GM19240 (cell line): ENCODE measurements around the gene SLC25A27.

Experiments used
- DNase-seq: peaks from one replicate; pipeline ENCODE4 v3.0.0; 2011; ENCODE audit warnings: low spot score; ENCODE audit not compliant: insufficient read length

The SLC25A27 gene

DNA sequence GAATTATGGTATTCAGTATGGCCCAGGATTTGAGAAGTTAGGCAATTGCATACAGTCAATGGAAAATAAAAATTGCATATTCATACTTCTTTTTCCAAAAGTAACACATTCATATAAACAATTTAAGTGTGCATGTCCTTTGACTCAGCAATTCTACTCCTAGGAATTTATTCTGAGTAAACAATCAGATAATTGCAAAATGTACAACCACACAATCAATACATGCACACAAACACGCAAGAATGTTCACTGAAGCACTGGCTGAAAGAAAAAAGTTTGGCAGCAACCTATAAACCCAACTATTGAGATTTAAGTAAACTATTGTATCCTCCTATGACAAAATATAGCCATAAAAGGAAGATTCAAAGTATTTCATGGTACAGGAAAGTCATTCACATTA lies 1.8 kb upstream of the SLC25A27 start:
- DNase-seq: no peak

DNA sequence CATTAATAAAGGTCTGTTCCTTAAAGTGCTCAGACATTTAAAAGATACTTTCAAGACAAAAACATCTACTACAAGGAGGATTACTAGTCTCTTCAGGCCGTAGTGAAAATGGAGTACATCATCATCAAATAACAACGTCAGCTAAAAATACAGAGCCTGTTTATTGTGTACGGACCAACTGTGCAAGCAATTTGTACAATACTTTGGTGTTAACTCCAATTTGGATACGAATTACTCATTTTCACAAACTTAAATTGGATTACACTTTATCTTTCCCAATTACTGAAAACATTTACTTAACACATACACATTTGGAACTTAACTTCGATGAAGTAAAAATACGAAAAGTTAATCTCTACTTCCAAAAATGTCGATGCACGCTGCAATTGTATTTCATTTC lies 959 bp upstream of the SLC25A27 start:
- DNase-seq: no peak

DNA sequence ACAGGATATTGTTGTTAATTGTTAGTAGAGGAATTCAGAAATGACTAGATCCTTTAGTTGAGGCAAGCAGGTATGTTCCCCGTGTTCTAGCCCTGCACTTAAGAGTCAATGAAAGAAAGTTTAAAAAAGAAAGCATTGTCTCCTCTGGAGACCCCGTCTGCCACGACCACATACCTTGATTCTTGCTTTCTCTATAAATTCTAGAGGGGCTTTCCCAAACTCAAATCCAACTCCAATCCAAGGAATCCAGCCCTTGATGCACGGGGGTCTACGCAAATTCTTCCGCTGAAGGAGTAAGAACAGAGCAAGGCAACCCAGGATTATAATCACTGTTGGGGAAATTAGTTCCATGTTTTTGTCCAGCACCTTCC lies 558 bp upstream of the SLC25A27 start:
- DNase-seq: no peak

DNA sequence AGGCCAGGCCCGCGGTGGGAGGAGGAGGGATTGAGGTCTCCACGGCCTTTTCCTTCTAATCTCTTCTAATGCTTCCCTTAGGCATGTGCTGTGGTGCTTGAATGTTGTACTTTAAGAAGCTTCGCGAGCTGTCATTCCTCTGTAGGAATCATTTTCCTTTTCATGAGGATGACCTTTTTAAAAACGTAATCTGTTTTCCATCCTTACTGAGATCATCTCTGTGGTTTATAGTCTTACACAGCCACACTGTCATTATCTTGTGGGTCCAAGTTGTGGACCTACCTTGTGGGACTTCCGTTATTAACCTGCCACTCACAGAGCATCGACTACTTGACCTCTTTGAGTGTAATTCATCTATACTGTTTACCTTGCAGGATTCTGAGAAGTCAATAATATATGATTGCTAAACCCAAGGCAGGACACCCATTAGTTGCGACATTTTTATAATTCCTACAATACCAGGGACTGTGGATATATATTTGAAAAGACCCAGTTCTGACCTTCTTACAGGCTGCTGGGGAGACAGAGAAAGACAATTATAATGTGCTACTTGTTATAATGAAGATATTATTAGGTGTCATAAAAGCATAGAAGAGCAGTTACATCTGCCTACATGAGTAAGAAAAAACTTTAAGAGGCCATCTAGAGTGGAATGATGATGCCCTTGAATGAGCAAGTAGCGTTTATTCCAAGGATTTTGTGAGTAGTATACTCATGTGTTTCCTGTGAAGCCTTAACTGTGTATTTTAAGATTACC lies 842 bp downstream of the SLC25A27 start:
- DNase-seq: no peak

DNA sequence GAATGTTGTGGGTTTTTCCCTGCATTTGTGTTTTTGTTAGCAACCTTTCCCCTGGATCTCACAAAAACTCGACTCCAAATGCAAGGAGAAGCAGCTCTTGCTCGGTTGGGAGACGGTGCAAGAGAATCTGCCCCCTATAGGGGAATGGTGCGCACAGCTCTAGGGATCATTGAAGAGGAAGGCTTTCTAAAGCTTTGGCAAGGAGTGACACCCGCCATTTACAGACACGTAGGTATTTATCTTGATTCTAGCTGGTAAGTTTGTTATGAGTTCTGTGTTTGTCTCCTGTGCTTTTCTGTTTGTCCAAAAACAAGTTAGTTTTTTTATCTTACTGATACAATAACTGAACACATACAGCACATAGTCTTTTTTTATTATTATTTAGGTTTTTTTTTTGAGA lies 3.0 kb downstream of the SLC25A27 start:
- DNase-seq: no peak

DNA sequence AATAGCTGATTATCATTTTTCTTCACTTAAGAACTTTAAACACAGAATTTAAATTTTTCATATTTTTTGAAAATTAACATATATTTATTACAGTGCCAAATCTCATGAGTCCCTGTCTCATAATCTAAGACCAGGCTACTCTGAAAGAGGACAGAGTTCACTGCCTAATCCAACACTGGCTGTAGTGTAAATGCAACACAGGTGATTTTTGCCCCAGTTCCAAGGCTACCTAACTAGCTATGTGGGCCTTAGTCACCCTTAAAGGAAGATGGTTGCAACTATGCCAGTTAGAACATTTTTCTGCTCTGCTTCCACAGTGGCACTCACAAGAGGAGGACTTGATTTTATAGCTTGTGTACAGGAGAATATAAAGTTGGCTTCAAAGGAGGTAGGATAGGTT lies 4.9 kb downstream of the SLC25A27 start:
- no peak for DNase-seq

DNA sequence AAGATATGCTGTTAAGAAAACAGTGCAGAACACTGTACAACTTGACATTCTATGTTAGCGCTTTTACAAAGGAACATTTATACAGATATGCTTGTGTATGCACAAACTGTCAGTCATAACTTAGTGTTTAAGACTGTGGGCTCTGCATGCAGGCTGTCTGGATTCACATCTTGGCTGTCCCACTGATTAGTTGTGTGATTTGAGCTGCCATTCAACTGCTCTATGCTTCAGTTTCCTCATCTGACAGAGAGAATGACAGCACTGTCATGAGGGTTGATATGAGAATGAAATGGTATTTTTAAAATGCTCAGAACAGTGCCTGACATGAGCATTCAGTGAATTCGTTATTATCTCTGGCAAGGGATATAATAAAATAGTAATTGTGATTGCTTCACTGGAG lies 8.7 kb downstream of the SLC25A27 start:
- DNase-seq: no peak

DNA sequence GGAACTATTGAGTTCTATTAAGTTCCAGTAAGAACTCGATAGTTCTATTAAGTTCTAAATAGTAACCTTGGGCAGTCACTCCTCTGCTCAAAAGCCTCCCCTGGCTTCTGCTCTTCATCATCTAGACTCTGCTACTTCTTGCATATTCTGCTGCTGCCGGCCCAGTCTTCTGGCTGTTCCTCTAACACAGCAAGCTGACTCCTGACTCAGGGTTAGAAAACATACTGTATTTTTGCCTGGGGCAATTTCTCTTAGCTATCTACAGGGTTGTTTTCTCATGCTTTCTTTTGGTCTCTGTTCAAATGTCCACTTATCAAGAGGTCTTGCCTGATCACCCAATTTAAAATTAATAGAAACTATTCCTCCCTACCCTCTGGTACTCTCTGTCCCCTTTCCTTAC lies 14.6 kb downstream of the SLC25A27 start:
- no peak for DNase-seq

DNA sequence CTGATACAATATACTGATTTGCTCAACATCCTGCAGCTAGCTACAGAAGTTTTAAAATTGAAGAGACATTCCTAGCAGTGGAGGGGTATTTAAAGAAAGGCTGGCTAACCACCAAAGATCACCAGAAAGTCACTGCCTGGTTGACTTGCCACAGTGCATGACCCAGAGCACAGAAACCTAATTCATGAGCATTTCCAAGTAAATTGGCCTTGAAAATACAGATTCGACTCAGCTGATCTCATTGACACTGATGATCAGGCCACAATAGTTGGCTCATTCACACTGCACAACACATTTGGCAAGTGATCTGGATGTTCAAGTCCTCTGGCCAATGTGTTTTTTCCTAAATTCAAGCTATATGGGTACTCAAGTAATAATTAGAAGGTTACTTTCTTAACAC lies 21.6 kb downstream of the SLC25A27 start:
- no peak for DNase-seq

DNA sequence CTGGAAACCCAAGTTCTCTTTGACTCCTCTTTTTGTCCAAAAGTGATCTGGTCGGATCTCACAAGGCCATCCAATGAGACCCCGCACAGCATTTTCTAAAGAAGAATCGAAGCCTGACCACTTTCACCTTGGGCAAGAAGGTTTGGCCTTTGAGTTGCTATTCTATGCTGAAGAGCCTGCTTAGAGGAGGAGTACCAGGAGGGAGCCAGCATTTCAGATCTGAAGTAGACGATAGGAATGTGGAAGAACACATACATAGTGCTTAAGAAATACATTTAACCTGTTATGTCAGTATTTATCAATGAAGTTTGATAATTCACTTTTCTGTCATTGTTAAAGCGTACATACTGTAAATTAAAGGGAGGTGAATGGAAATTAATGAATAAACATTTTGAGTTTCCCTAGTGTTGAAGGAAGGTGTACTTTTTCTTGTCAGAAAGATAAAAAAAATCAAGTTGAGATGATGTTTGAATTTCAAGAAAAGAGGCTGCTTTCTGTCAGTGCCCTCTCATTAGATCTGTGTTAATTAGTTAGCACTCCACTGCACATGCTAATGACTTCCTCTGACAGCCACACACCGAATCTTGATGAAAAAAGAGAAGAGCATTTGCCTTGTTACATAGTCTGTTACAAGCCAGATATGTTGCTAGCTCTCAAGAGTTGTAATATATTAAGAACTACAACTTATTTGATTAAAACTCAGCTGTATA lies 24.0 kb downstream of the SLC25A27 start:
- DNase-seq: no peak

DNA sequence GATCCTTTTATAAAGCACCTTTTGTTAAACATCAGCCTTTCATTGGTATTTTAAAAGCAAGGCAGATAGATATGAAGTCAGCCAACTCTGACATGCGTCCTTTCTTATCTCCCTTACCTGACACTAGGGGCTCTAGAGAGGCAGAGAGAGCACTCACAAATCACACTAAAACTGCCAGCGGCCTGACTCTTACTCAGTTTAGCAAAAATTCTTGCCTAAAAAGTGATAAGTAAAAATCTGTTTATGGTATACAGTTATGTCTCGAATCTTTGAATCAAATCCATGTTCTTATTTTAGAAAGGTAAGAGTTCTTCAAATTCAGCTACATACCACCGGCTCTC lies 24.5 kb downstream of the SLC25A27 start:
- DNase-seq: no peak

DNA sequence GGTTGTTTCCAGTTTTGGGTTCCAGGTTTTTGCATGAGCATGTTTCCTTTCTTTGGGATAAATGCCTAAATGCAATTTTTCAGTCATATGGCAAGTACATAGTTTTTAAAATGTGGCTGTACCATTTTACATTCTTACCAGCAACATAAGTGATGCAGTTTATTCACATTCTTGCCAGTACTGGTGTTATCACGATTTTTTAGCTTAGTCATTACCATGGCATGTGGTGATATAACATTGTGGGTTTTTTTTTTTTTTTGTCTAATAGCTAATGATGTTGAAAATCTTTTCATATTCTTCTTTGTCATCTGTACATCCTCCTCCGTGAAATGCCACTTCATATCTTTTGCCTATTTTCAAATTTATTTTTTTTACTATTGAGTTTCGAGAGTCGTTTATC lies 32.0 kb downstream of the SLC25A27 start:
- no peak for DNase-seq

DNA sequence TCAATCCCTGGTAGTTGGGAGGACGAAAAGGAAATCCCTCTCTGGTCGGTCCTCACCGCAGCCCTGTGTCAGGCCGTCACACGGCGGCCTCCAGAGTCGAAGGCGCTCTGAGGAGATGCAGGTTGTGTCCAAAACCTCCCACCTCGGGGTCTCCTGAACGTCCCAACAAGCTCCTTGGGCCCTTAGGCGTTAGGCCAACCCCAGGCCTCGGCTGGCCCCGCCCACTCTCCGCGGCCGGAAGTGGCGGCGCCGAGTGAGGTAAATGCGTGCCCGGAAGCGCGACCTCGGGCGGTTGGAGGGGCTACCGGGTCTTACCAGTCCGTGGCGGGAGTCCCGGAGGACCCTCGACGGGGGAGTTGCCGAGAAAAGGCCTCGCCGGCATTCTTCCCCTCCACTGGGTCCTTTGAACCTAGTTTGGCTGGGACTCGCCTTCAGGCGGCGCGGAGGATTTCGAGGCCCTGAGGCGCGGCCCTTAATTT lies 34.9 kb downstream of the SLC25A27 start, which contains the start of gene TDRD6:
TDRD6 (plus strand) TSS at position 267 of the 479 bp plus-strand sequence. CDS start 244 bp downstream, outside the sequence.
- DNase-seq: no peak

DNA sequence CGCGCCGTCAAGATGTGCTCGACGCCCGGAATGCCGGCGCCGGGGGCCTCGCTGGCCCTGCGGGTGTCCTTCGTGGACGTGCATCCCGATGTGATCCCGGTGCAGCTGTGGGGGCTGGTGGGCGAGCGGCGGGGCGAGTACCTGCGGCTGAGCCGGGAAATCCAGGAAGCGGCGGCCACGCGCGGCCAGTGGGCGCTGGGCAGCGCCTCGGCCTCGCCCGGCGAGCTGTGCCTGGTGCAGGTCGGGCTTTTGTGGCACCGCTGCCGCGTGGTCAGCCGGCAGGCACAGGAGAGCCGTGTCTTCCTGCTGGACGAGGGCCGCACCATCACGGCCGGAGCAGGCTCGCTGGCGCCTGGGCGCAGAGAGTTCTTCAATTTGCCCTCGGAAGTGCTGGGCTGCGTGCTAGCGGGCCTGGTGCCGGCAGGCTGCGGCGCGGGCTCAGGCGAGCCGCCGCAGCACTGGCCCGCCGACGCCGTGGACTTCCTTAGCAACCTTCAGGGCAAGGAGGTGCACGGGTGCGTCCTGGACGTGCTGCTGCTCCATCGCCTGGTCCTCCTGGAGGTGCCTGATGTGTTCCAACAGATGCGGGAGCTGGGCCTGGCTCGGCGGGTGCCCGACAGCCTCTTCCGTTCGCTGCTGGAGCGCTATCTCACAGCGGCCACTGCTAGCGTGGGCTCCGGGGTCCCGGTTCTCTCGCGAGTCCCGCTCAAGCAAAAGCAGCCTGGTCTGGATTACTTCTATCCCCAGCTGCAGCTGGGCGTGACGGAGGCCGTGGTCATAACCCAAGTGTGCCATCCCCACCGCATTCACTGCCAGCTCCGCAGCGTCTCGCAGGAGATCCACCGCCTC lies 35.6 kb downstream of the SLC25A27 start:
- no peak for DNase-seq

DNA sequence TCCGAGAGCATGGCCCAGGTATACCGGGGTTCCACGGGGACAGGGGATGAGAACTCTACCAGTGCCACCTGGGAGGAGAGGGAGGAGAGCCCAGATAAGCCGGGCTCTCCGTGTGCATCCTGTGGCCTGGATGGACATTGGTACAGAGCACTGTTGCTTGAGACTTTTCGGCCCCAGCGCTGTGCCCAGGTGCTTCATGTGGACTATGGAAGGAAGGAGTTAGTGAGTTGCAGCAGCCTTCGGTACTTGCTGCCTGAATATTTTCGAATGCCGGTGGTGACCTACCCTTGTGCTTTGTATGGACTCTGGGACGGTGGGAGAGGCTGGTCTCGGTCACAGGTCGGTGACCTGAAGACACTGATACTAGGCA lies 36.2 kb downstream of the SLC25A27 start:
- DNase-seq: no peak

DNA sequence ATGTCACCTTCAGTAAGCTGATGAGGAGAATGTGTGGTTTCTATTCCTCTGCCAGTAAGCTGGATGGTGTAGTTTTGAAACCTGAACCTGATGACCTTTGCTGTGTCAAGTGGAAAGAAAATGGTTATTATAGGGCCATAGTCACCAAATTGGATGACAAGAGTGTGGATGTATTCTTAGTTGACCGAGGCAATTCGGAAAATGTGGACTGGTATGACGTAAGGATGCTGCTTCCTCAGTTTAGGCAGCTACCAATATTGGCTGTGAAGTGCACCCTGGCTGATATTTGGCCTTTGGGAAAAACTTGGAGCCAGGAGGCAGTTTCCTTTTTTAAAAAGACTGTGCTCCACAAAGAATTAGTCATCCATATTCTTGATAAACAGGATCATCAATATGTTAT lies 36.9 kb downstream of the SLC25A27 start:
- no peak for DNase-seq

DNA sequence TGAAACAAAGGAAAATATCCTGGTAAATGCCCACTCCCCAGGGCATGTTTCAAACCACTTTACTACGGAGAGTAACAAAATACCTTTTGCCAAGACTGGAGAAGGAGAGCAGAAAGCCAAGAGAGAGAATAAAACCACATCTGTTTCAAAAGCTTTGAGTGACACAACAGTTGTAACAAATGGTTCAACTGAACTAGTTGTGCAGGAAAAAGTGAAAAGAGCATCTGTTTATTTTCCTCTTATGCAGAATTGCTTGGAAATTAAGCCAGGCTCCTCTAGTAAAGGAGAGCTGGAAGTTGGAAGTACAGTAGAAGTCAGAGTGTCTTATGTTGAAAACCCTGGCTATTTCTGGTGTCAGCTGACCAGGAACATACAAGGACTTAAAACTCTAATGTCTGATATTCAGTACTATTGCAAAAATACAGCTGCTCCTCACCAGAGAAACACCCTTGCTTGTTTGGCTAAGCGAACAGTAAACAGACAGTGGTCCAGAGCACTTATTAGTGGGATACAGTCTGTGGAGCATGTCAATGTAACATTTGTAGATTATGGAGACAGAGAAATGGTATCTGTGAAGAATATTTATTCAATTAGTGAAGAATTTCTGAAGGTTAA lies 37.5 kb downstream of the SLC25A27 start:
- no peak for DNase-seq

DNA sequence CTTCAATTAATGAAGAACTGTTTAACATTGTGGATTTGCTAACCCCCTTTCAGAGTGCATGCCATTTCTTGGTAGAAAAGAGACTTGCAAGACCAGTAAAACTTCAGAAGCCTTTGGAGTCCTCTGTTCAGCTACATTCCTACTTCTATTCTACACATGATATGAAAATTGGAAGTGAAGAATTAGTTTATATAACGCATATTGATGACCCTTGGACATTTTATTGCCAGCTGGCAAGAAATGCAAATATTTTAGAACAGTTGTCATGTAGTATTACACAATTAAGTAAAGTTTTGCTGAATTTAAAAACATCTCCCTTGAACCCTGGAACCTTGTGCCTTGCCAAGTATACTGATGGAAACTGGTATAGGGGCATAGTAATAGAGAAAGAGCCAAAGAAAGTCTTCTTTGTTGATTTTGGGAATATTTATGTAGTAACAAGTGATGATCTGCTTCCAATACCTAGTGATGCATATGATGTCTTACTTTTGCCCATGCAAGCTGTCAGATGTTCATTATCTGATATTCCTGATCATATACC lies 38.2 kb downstream of the SLC25A27 start:
- DNase-seq: no peak

DNA sequence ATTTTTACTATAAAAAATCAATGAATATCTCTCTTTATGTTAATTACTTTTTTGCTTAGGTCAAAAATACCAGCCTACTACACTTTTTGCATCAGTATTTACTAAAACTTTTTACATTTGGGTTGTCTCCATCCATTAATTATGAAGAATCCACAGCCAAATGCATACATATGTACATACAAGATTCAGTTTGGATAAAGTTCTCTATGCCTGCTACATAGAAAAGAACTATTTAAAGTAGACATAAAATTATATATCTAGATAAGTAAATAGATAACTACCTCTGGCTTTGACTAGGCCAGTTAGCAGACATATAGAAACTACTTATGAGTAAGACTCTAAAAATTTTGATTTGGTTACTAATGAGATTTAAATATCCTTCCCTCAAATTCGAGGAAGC lies 47.2 kb downstream of the SLC25A27 start:
- no peak for DNase-seq

DNA sequence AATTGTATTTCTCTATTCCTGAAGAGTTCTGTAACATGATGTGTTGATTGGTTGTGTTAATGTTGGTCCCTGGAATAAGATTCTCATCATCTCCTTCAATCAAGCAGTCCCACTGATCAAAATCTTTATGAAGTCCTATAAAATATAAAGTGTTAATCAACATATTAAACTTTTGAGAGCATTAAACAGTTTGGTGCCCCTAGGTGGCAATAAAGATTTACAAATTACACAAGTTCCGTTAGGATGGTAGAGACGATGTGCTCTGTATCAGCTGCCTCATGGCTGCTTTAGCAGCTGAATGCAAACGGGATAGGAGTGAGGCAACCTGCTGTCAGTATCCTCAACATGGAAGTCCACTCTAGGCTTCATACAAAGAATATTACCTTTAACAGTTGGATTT lies 51.8 kb downstream of the SLC25A27 start:
- DNase-seq: no peak

DNA sequence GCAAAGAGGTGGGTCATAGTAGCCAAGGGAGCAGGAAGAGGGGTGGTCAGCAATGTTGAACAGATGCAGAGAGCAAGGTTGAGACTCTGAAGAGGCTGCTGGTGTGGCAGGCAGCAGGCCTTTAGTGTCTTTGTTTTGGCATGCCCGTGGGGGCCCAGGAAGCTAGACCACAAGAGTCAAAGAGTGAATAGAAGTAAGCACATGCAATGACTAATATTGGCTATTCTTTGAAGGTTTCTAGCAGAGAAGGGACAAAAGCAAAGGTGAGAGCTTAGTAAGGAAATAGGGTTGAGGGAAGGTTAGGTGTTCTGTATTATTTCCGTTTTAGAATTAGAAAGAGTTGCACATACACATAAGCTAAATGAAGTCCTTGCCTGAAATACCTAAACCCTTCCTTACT lies 53.7 kb downstream of the SLC25A27 start:
- DNase-seq: no peak
